Subcutaneous preadipocyte (primary cell): ENCODE data around the gene NUP93. TPM values are rescaled to one million over a fixed set of nuclear protein-coding genes. Genes with fewer than 3 reads are reported as not detected.

Experiments
- small RNA-seq: library from RNA; depleted of rRNA; stranded (forward); fragments of <200 nt; gene quantifications from one replicate; pipeline ENCODE3, GENCODE V24; 2012
- total RNA-seq: library from RNA; depleted of rRNA; stranded (reverse); fragments of >200 nt; gene quantifications from 2 replicates; pipeline ENCODE4 v1.2.3, GENCODE V29; 2012

Gene NUP93
- total RNA-seq: 65.4 and 91.1 TPM in 2 replicates

DNA sequence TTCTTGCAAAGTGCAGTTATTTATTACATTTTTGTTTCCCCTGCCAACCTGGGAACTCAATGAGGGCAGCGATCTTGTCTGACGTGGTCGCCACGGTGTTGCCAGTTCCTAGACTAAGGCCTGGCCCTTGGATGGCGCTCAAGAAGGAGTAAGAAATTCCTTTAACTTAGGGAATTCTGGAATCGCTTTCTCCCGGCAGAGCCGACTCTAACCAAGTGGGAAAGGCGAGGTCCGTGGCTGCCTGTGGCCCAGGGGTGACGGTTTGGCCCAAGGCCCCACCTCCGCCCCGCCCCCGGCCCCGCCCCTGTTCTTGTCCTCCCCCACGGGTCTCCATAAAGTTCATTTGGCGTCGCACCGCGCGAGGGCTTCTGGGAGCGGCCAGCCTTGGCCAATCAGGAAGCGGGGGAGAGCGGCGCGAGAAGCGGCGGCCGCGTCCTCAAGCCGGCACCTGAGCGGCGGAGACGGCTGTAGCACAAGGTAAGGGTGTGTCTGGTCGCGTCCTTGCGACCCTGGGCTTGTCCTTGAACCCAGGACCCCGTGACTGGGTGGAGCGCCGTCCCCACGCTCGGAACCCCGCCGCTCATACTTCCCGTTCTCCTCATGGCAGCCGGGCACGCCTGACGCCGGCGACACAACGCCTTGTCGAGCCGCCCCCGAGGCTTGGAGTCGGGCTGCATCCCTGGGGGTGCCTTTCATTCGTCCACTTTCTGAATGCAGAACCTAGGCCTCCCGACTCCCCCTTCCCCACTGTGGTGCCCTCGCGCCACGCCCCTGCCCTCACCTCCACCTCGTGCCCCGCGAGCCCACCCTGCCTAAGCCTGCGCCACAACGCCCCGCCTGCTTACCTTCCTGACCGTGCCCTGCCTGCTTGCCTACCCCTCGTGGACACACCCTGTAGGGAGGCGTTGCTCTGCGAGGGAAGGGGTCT is at the start of gene NUP93:
NUP93 (plus strand) TSS at position 395 of the 928 bp plus-strand sequence. CDS start 18,119 bp downstream, outside the sequence.

GRCh38 chr16:56681939-56682702 is 47.8 kb upstream of the NUP93 start, which contains the start of gene MT1X:
TSS of gene MT1X (plus strand) at chr16:56682470. CDS start at chr16:56682541, 71 bp downstream.

DNA sequence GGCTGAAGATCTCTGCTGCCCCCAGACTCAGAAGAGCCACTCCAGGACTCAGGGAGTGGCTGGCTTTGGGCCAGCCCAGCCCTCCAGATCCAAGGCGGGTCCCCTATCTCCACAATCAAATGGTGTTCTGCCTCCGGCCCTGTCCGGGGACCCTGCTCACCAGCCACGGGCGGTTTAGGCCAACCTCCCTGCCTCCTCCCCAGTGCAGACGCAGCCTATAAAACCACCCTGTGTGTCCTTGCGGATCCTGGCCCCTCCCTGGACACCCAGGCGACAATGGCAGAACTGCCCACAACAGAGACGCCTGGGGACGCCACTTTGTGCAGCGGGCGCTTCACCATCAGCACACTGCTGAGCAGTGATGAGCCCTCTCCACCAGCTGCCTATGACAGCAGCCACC is 135.0 kb downstream of the NUP93 start, which contains the start of gene SLC12A3:
SLC12A3 (plus strand) TSS at position 248 of the 400 bp plus-strand sequence; CDS start at position 277, 29 bp downstream.

Small RNA genes lying within 50 kb of the gene (small RNA-seq; reads per million reads assigned to genes)
- 46.3 reads per million, percentile 98 among the genes with 10 or more reads in this experiment for gene MIR138-2

Other genes with a start within 250 kb of the NUP93 start
- 34.6 and 58.4 TPM in 2 replicates for gene BBS2, start 210.1 kb upstream of the NUP93 start, total RNA-seq
- not detected in 2 replicates for gene MT4, start 165.1 kb upstream of the NUP93 start, total RNA-seq
- not detected in 2 replicates for gene MT3, start 140.6 kb upstream of the NUP93 start, total RNA-seq
- gene MT2A, start 121.5 kb upstream of the NUP93 start, total RNA-seq: 369 and 405 TPM in 2 replicates
- gene MT1E, start 104.3 kb upstream of the NUP93 start, total RNA-seq: 226 and 355 TPM in 2 replicates
- gene MT1M, start 97.5 kb upstream of the NUP93 start, total RNA-seq: 4.7 and 24.6 TPM in 2 replicates
- gene MT1A, start 91.5 kb upstream of the NUP93 start, total RNA-seq: 11.1 and 17.6 TPM in 2 replicates
- gene MT1B, start 78.2 kb upstream of the NUP93 start, total RNA-seq: not detected in 2 replicates
- 0.37 TPM in 1 of 2 replicates, not detected in the other for gene MT1F, start 72.2 kb upstream of the NUP93 start, total RNA-seq
- gene MT1G, start 62.1 kb upstream of the NUP93 start, total RNA-seq: 0.59 and 3.3 TPM in 2 replicates
- gene MT1H, start 60.3 kb upstream of the NUP93 start, total RNA-seq: not detected in 2 replicates
- 116 and 429 TPM in 2 replicates for gene MT1X, start 47.7 kb upstream of the NUP93 start, total RNA-seq
- not detected in 2 replicates for gene SLC12A3, start 135.1 kb downstream of the NUP93 start, total RNA-seq
- gene HERPUD1, start 202.0 kb downstream of the NUP93 start, total RNA-seq: 53.3 and 70.6 TPM in 2 replicates
- gene CETP, start 231.8 kb downstream of the NUP93 start, total RNA-seq: not detected in 2 replicates